NCI-H2107 treated with DMSO at 0.1 percent for 48 hours (cell line): ENCODE data around the gene OR51B4.
"Not testable (repeated sequence)": the region's sequence is repeated elsewhere in the genome, so short reads cannot be mapped to it uniquely, and the experiment has no call there.

Experiments
- DNase-seq: peaks from one replicate; lab custom pipeline; 2025; ENCODE audit not compliant: unreplicated experiment; lab: John Stamatoyannopoulos, UW

OR51B4 gene

DNA sequence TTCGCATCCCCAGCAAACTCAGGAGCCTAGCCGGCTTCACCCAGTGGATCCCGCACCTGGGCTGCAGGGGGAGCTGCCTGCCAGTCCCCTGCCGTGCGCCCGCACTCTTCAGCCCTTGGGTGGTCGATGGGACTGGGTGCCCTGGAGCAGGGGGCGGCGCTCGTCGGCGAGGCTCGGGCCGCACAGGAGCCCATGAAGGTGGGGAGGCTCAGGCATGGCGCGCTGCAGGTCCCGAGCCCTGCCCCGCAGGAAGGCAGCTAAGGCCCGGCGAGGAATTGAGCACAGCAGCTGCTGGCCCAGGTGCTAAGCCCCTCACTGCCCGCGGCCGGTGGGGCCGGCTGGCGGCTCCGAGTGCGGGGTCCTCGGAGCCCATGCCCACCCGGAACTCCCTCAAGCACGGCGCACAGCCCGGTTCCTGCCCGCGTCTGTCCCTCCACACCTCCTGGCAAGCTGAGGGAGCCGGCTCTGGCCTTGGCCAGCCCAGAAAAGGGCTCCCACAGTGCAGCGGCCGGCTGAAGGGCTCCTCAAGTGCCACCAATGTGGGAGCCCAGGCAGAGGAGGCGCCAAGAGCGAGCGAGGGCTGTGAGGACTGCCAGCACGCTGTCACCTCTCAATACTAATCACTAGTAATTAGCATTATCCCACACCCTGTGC lies 7.3 kb downstream of the OR51B4 start:
- DNase-seq, result not testable (repeated sequence)

GRCh38 chr11:5293028-5293427 lies 8.7 kb downstream of the OR51B4 start:
- DNase-seq, result no peak

GRCh38 chr11:5291207-5291838 lies 10.4 kb downstream of the OR51B4 start:
- no peak for DNase-seq

GRCh38 chr11:5290106-5290505 lies 11.6 kb downstream of the OR51B4 start:
- DNase-seq, result no peak

GRCh38 chr11:5289696-5290095 lies 12.1 kb downstream of the OR51B4 start:
- no peak for DNase-seq

DNA sequence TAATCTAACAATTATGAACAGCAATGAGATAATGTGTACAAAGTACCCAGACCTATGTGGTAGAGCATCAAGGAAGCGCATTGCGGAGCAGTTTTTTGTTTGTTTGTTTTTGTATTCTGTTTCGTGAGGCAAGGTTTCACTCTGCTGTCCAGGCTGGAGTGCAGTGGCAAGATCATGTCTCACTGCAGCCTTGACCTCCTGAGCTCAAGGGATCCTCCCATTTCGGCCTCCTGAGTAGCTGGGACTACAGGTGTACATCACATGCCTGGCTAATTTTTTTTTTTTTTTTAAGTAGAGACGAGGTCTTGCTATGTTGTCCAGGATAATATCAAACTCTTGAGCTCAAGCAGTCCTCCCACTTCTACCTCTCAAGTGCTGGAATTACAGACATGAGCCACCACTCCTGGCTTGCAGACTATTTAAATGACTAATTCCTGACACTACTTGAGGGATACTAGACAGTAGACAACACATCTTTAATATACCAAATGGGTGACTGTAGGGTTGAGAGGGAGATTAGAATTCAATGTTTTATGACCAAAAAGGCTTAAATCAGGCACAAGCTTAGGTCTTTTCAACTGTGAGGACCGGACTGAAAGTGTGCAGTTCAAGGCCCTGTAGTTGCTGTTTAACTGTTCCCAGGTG lies 12.7 kb downstream of the OR51B4 start:
- no peak for DNase-seq

GRCh38 chr11:5288108-5288905 lies 13.4 kb downstream of the OR51B4 start:
- DNase-seq, result no peak

DNA sequence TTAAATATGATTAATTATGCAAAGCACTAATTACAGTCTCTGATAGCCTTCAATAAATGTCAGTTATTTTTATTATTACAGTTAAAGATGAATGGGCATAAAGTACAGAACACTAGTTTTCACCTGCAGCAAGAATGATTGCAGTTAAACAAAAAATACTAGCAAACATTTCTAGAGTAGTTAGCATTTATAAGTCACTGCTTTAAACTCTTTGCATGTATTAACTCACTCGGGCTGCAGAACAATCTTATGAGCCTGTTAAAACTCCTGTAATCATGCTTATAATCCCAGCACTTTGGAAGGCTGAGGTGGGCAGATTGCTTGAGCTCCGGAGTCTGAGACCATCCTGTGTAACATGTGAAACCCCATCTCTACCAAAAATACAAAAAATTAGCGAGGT lies 14.8 kb downstream of the OR51B4 start:
- no peak for DNase-seq

- DNase-seq, result no peak
These were observed 15.4 kb downstream of the OR51B4 start for GRCh38 chr11:5286351-5286750.

GRCh38 chr11:5285703-5286340 lies 15.9 kb downstream of the OR51B4 start:
- DNase-seq, result no peak

GRCh38 chr11:5284637-5285036 lies 17.1 kb downstream of the OR51B4 start:
- no peak for DNase-seq

DNA sequence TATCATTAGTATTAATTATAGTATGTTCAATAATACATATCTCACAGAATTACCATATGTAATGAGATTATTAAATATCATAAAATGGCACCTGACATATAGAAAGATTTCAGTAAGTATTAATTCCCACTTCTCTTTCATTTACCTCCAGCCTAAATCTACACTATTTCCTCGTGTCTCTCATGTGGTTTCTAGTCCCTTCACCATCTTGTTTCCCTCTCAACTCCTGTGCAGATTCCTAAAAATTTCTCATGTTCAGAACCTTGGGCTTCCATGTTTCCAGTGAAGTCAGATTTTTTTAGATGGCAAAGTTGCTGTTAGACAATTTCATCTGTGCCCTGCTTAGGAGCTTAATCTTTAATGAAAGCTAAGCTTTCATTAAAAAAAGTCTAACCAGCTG lies 17.9 kb downstream of the OR51B4 start:
- DNase-seq, result no peak

GRCh38 chr11:5283086-5283485 lies 18.7 kb downstream of the OR51B4 start:
- DNase-seq, result no peak

DNA sequence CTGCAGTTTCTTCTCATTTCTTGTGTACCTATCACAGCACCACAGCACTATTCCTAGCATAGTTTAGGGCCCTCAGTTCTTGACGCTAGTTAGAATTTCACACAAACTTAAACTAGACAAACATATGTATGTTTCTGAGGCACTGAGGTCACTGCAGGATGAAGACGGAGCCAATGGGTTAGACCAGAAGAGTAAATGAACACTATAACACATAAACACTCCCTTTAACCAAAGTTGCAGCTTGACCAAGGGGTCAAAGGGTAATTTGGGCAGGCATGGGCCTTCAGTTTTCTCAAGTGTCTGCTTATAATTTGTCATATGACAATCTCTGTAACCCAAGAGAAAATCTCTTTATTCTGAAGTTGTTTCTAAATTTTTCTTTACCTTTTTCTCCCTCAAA lies 19.1 kb downstream of the OR51B4 start:
- no peak for DNase-seq

GRCh38 chr11:5281596-5281995 lies 20.1 kb downstream of the OR51B4 start:
- no peak for DNase-seq

DNA sequence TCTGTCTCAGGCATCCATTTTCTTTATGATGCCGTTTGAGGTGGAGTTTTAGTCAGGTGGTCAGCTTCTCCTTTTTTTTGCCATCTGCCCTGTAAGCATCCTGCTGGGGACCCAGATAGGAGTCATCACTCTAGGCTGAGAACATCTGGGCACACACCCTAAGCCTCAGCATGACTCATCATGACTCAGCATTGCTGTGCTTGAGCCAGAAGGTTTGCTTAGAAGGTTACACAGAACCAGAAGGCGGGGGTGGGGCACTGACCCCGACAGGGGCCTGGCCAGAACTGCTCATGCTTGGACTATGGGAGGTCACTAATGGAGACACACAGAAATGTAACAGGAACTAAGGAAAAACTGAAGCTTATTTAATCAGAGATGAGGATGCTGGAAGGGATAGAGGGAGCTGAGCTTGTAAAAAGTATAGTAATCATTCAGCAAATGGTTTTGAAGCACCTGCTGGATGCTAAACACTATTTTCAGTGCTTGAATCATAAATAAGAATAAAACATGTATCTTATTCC lies 21.1 kb downstream of the OR51B4 start:
- no peak for DNase-seq

DNA sequence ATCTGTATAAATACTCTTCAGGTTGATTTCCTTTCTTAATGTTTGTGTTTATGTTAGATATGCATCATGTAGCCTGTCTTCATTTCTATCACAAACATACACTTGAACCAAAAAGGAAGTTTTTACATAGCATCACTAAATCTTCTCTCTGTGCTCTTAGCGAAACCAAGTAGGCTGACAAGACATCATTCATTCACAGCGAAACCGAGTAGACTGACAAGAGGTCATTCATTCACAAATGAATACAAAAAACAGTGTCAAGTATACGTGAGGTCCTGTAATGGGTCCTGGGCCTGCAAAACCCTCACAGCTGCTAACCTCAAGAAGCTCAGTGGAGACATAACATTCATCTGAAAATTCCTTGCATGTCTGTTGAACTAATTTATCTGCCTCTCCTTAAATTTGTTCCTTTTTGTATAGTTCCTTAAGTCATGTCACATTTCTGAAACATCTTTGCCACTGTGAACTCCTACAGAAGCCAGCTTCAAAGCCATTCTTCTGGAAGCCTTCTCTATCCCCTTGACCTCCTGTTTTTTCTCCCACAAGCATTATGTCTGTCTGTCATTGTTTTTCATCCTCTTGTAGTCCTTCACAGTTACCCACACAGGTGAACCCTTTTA lies 22.2 kb downstream of the OR51B4 start:
- no peak for DNase-seq

- no peak for DNase-seq
These were observed 23.9 kb downstream of the OR51B4 start for GRCh38 chr11:5277807-5278382.

- no peak for DNase-seq
These were observed 25.0 kb downstream of the OR51B4 start for GRCh38 chr11:5276697-5277096.
